ENCODE measurements around the gene GRIA1. TPM values are rescaled to one million over a fixed set of nuclear protein-coding genes. Genes with fewer than 3 reads are reported as not detected.

GRIA1 gene
- total and polyA plus RNA-seq, 2 donors (not counting 1 experiment from before 2014, with no cell fraction given), result not detected

- Mint-ChIP-seq H3K27me3 (no peaks in the 10 kb centered on the region), H3K27ac (no peak overlapping the region), H3K4me3 (no peak overlapping the region), H3K9me3 (ENCODE audit: insufficient read depth) (peaks cover 5% of the 10 kb centered on the region), H3K4me1 (no peaks in the 10 kb centered on the region)
- Histone ChIP-seq H3K4me1 (ENCODE audit: control insufficient read depth in 2 of 2, insufficient read depth in 2 of 2, low read length in 2 of 2) (no peaks in the 10 kb centered on the region), H3K36me3 (replicated peaks in 1 of 2; ENCODE audit: control extremely low read depth in 1 of 2, control insufficient read depth in 1 of 2, extremely low read depth in 1 of 2, insufficient read depth in 2 of 2, low read length in 1 of 2) (no peaks in the 10 kb centered on the region), H3K27me3 (replicated peaks in 1 of 4; ENCODE audit: control extremely low read depth in 1 of 4, control insufficient read depth in 3 of 4, insufficient read depth in 4 of 4, low read length in 3 of 4) (no peaks in the 10 kb centered on the region), H3K27ac (ENCODE audit: low read length in 2 of 2) (no peak overlapping the region), H3K4me3 (ENCODE audit: control extremely low read depth in 1 of 5, extremely low read depth in 1 of 5, insufficient read depth in 1 of 5, low read depth in 2 of 5, low read length in 4 of 5) (no peak overlapping the region), H2AFZ (ENCODE audit: insufficient read depth, low read depth, low read length, poor library complexity, severe bottlenecking) (no peak overlapping the region), H3K4me2 (replicated peaks; ENCODE audit: low read depth, low read length, poor library complexity, severe bottlenecking) (no peak overlapping the region), H3K9ac (ENCODE audit: low read length) (no peak overlapping the region), H3K79me2 (ENCODE audit: control insufficient read depth, insufficient read depth, low read length) (no peaks in the 10 kb centered on the region), H3K9me3 (ENCODE audit: control extremely low read depth in 1 of 3, control insufficient read depth in 2 of 3, insufficient read depth in 1 of 3, low read length in 2 of 3) (peaks cover 0 to 3% (median 0%) of the 10 kb centered on the region in 3 donors), H4K20me1 (ENCODE audit: control insufficient read depth, insufficient read depth, low read length, poor library complexity, severe bottlenecking) (no peaks in the 10 kb centered on the region)
- WGBS (ENCODE audit: insufficient coverage), result no CpG with 5 or more reads among the region's 1 CpG
- no peak for ATAC-seq (ENCODE audit: low read depth)
- intact Hi-C loops (cut with micrococcal nuclease), result no loop called here
- ChIA-PET CTCF (no interaction called here), POLR2A (no interaction called here)
- no peak for DNase-seq
- no peak for TF ChIP-seq EZH2 (IDR thresholded peaks at IDR 0.05; ENCODE audit: borderline replicate concordance, insufficient read depth, low read depth, low read length, poor library complexity, severe bottlenecking)
- TF ChIP-seq CTCF (IDR thresholded peaks at IDR 0.05), result no peak
Observed at GRCh38 chr5:153562189-153562588, 71.7 kb downstream of the GRIA1 start.

DNA sequence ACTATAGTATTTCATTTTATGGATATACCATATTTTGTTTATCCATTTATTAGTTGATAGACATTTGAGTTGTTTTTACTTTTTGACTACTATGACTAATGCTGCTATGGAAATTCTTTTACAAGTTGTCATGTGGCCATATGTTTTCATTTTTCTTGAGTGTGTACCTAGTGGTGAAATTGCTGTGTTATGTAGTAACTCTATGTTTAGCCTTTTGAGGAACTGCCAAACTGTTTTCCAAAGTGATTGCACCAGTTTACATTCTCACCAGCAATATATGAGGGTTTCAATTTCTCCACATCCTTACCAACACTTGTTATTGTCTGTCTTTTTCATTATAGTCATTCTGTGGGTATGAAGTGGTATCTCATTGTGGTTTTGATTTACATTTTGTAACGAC is 75.4 kb downstream of the GRIA1 start:
- no peak for DNase-seq
- no peak overlapping the region for H3K9ac ChIP-seq (ENCODE audit: low read length)
- TF ChIP-seq CTCF (IDR thresholded peaks at IDR 0.05), result no peak
- no peak overlapping the region for H3K27ac ChIP-seq (ENCODE audit: low read length in 2 of 2)
- Mint-ChIP-seq H3K4me3 (no peak overlapping the region), H3K9me3 (ENCODE audit: insufficient read depth) (peaks cover 5% of the 10 kb centered on the region), H3K4me1 (no peaks in the 10 kb centered on the region), H3K27me3 (no peaks in the 10 kb centered on the region), H3K27ac (no peak overlapping the region)
- ChIA-PET POLR2A (no interaction called here), CTCF (no interaction called here)
- H3K4me2 ChIP-seq (replicated peaks; ENCODE audit: low read depth, low read length, poor library complexity, severe bottlenecking), result no peak overlapping the region
- H2AFZ ChIP-seq (ENCODE audit: insufficient read depth, low read depth, low read length, poor library complexity, severe bottlenecking), result no peak overlapping the region
- H3K36me3 ChIP-seq (replicated peaks in 1 of 2; ENCODE audit: control extremely low read depth in 1 of 2, control insufficient read depth in 1 of 2, extremely low read depth in 1 of 2, insufficient read depth in 2 of 2, low read length in 1 of 2), result no peaks in the 10 kb centered on the region
- no peaks in the 10 kb centered on the region for H3K79me2 ChIP-seq (ENCODE audit: control insufficient read depth, insufficient read depth, low read length)
- H3K4me3 ChIP-seq (ENCODE audit: control extremely low read depth in 1 of 5, extremely low read depth in 1 of 5, insufficient read depth in 1 of 5, low read depth in 2 of 5, low read length in 4 of 5), result no peak overlapping the region
- no peaks in the 10 kb centered on the region for H4K20me1 ChIP-seq (ENCODE audit: control insufficient read depth, insufficient read depth, low read length, poor library complexity, severe bottlenecking)
- peaks cover 0 to 5% (median 0%) of the 10 kb centered on the region in 3 donors for H3K9me3 ChIP-seq (ENCODE audit: control extremely low read depth in 1 of 3, control insufficient read depth in 2 of 3, insufficient read depth in 1 of 3, low read length in 2 of 3)
- ATAC-seq (ENCODE audit: low read depth), result no peak
- no peaks in the 10 kb centered on the region for H3K4me1 ChIP-seq (ENCODE audit: control insufficient read depth in 2 of 2, insufficient read depth in 2 of 2, low read length in 2 of 2)
- no peaks in the 10 kb centered on the region for H3K27me3 ChIP-seq (replicated peaks in 1 of 4; ENCODE audit: control extremely low read depth in 1 of 4, control insufficient read depth in 3 of 4, insufficient read depth in 4 of 4, low read length in 3 of 4)
- WGBS (ENCODE audit: insufficient coverage), result no CpG with 5 or more reads among the region's 1 CpG
- intact Hi-C loops (cut with micrococcal nuclease), result no loop called here

All from B cell (primary cell).